Effector memory CD4-positive, alpha-beta T cell (primary cell): ENCODE measurements around the gene MPRIP.

Experiments used
- DNase-seq, 3 donors: peaks; one replicate each; pipeline ENCODE4 v3.0.0-alpha.2; 2020
- H3K27ac ChIP-seq: 2 replicates; pipeline ENCODE4 v1.7.0; 2013; ENCODE audit warnings: mild to moderate bottlenecking, low read length, moderate library complexity; ENCODE audit not compliant: insufficient read depth, poor library complexity, severe bottlenecking
- H3K27me3 ChIP-seq: replicated peaks from 2 replicates; pipeline ENCODE4 v1.7.0; 2013; ENCODE audit warnings: mild to moderate bottlenecking, low read length; ENCODE audit not compliant: insufficient read depth, control insufficient read depth, poor library complexity, severe bottlenecking
- H3K36me3 ChIP-seq: 2 replicates; pipeline ENCODE4 v1.7.0; 2013; ENCODE audit warnings: mild to moderate bottlenecking, low read length, moderate library complexity; ENCODE audit not compliant: control insufficient read depth, insufficient read depth
- H3K4me1 ChIP-seq: 2 replicates; pipeline ENCODE4 v1.7.0; 2013; ENCODE audit warnings: low read length, mild to moderate bottlenecking; ENCODE audit not compliant: control insufficient read depth, insufficient read depth, poor library complexity, severe bottlenecking
- H3K4me3 ChIP-seq: 2 replicates; pipeline ENCODE4 v1.7.0; 2013; ENCODE audit warnings: low read length, low read depth, mild to moderate bottlenecking; ENCODE audit not compliant: insufficient read depth, poor library complexity, severe bottlenecking
- H3K9me3 ChIP-seq: 2 replicates; pipeline ENCODE4 v1.7.0; 2013; ENCODE audit warnings: mild to moderate bottlenecking, low read length, moderate library complexity; ENCODE audit not compliant: control insufficient read depth

Gene MPRIP

GRCh38 chr17:17052462-17053221 lies 10.4 kb downstream of the MPRIP start:
- no peak overlapping the region for H3K27ac ChIP-seq
- no peaks in the 10 kb centered on the region for H3K27me3 ChIP-seq
- DNase-seq: no peak
- no peaks in the 10 kb centered on the region for H3K9me3 ChIP-seq
- no peaks in the 10 kb centered on the region for H3K36me3 ChIP-seq
- H3K4me3 ChIP-seq: no peak overlapping the region
- H3K4me1 ChIP-seq: peaks cover 24% of the 10 kb centered on the region

- H3K36me3 ChIP-seq: peaks cover 10% of the 10 kb centered on the region
- peaks cover 24% of the 10 kb centered on the region for H3K4me1 ChIP-seq
- no peak overlapping the region for H3K4me3 ChIP-seq
These were observed 11.5 kb downstream of the MPRIP start for GRCh38 chr17:17053446-17054379.

GRCh38 chr17:17054636-17055035 lies 12.4 kb downstream of the MPRIP start:
- no peaks in the 10 kb centered on the region for H3K9me3 ChIP-seq
- H3K27ac ChIP-seq: no peak overlapping the region
- peaks cover 11% of the 10 kb centered on the region for H3K36me3 ChIP-seq
- no peaks in the 10 kb centered on the region for H3K27me3 ChIP-seq
- peaks cover 24% of the 10 kb centered on the region for H3K4me1 ChIP-seq
- no peak overlapping the region for H3K4me3 ChIP-seq
- no peak for DNase-seq

More at GRCh38 chr17:17053446-17054379, 11.5 kb downstream of the MPRIP start:
- Histone ChIP-seq H3K27ac (no peak overlapping the region), H3K27me3 (no peaks in the 10 kb centered on the region), H3K9me3 (no peaks in the 10 kb centered on the region)
- DNase-seq: no peak

- Histone ChIP-seq H3K27ac (no peak overlapping the region), H3K36me3 (peaks cover 11% of the 10 kb centered on the region), H3K4me3 (no peak overlapping the region), H3K27me3 (no peaks in the 10 kb centered on the region), H3K4me1 (peaks cover 24% of the 10 kb centered on the region), H3K9me3 (no peaks in the 10 kb centered on the region)
- DNase-seq: no peak
These were observed 13.3 kb downstream of the MPRIP start for GRCh38 chr17:17055286-17056155.

- H3K9me3 ChIP-seq: no peaks in the 10 kb centered on the region
- no peaks in the 10 kb centered on the region for H3K27me3 ChIP-seq
- no peak overlapping the region for H3K4me3 ChIP-seq
- peaks cover 11% of the 10 kb centered on the region for H3K36me3 ChIP-seq
- DNase-seq: no peak
- no peak overlapping the region for H3K27ac ChIP-seq
- H3K4me1 ChIP-seq: peaks cover 24% of the 10 kb centered on the region
These were observed 13.9 kb downstream of the MPRIP start for GRCh38 chr17:17056156-17056539.

GRCh38 chr17:17057057-17057551 lies 14.8 kb downstream of the MPRIP start:
- Histone ChIP-seq H3K4me1 (peaks cover 15% of the 10 kb centered on the region), H3K27ac (no peak overlapping the region), H3K36me3 (peaks cover 11% of the 10 kb centered on the region), H3K4me3 (no peak overlapping the region), H3K9me3 (no peaks in the 10 kb centered on the region), H3K27me3 (no peaks in the 10 kb centered on the region)
- DNase-seq: no peak

GRCh38 chr17:17058304-17058703 lies 16.0 kb downstream of the MPRIP start:
- peaks cover 11% of the 10 kb centered on the region for H3K36me3 ChIP-seq
- H3K4me3 ChIP-seq: no peak overlapping the region
- no peak for DNase-seq
- no peaks in the 10 kb centered on the region for H3K27me3 ChIP-seq
- peaks cover 10% of the 10 kb centered on the region for H3K4me1 ChIP-seq
- no peak overlapping the region for H3K27ac ChIP-seq
- no peaks in the 10 kb centered on the region for H3K9me3 ChIP-seq

GRCh38 chr17:17059301-17059890 lies 17.1 kb downstream of the MPRIP start:
- peaks cover 11% of the 10 kb centered on the region for H3K4me1 ChIP-seq

More at GRCh38 chr17:17059301-17059890, 17.1 kb downstream of the MPRIP start:
- no peaks in the 10 kb centered on the region for H3K9me3 ChIP-seq
- no peak for DNase-seq
- H3K4me3 ChIP-seq: no peak overlapping the region
- H3K27me3 ChIP-seq: no peaks in the 10 kb centered on the region
- H3K36me3 ChIP-seq: peaks cover 11% of the 10 kb centered on the region
- no peak overlapping the region for H3K27ac ChIP-seq
